Smooth muscle cell (in vitro differentiated cells): ENCODE measurements around the gene CWC25. TPM values are rescaled to one million over a fixed set of nuclear protein-coding genes. Genes with fewer than 3 reads are reported as not detected.
"Not testable (repeated sequence)": the region's sequence is repeated elsewhere in the genome, so short reads cannot be mapped to it uniquely, and the experiment has no call there.

Experiments
- DNase-seq: peaks from one replicate; lab custom pipeline; 2025; ENCODE audit not compliant: unreplicated experiment; lab: John Stamatoyannopoulos, UW
- H2AFZ ChIP-seq: fragments of 200-600 bp; sonication (generic); 2 replicates; pipeline ENCODE4 v1.6.0; 2016; ENCODE audit warnings: antibody characterized with exemption, low read depth, mild to moderate bottlenecking
- H3F3A ChIP-seq: fragments of 200-600 bp; sonication (generic); 2 replicates; pipeline ENCODE4 v1.6.0; 2017; ENCODE audit warnings: antibody characterized with exemption, low read depth
- H3K27ac ChIP-seq: fragments of 200-600 bp; sonication (generic); 2 replicates; pipeline ENCODE4 v1.5.1; 2016; ENCODE audit warnings: low read depth, mild to moderate bottlenecking
- H3K27me3 ChIP-seq: fragments of 200-600 bp; sonication (generic); 2 replicates; pipeline ENCODE4 v1.6.1; 2016; ENCODE audit warnings: low read depth, mild to moderate bottlenecking
- H3K36me3 ChIP-seq: fragments of 200-600 bp; sonication (generic); 2 replicates; pipeline ENCODE4 v1.5.1; 2016; ENCODE audit warnings: low read depth
- H3K4me1 ChIP-seq: fragments of 200-600 bp; sonication (generic); 2 replicates; pipeline ENCODE4 v1.5.1; 2016; ENCODE audit warnings: low read depth
- H3K4me2 ChIP-seq: fragments of 200-600 bp; sonication (generic); 2 replicates; pipeline ENCODE4 v1.6.0; 2016; ENCODE audit warnings: mild to moderate bottlenecking
- H3K4me3 ChIP-seq: fragments of 200-600 bp; sonication (generic); 2 replicates; pipeline ENCODE4 v1.5.1; 2016; ENCODE audit warnings: mild to moderate bottlenecking
- H3K79me2 ChIP-seq: fragments of 200-600 bp; sonication (generic); 2 replicates; pipeline ENCODE4 v1.6.0; 2016; ENCODE audit warnings: low read depth, mild to moderate bottlenecking
- H3K9ac ChIP-seq: fragments of 200-600 bp; sonication (generic); 2 replicates; pipeline ENCODE4 v1.6.0; 2016; ENCODE audit warnings: low read depth
- H3K9me3 ChIP-seq: fragments of 200-600 bp; sonication (generic); replicated peaks from 2 replicates; pipeline ENCODE4 v1.5.1; 2016; ENCODE audit warnings: low read depth
- H4K20me1 ChIP-seq: fragments of 200-600 bp; sonication (generic); 2 replicates; pipeline ENCODE4 v1.6.0; 2016; ENCODE audit warnings: low read depth
- CTCF ChIP-seq: fragments of 200-600 bp; sonication (generic); IDR thresholded peaks from 2 replicates; pipeline ENCODE4 v1.5.1; 2017; ENCODE audit warnings: borderline replicate concordance, mild to moderate bottlenecking, antibody characterized with exemption; ENCODE audit not compliant: insufficient read depth, poor library complexity, severe bottlenecking
- WGBS: methylation state at CpG from one replicate; pipeline ENCODE4 v1.1.7; 2016; ENCODE audit warnings: low lambda C conversion rate; 5-methylcytosine and 5-hydroxymethylcytosine counted together
- polyA plus RNA-seq: library from polyadenylated mRNA; unstranded; fragments of >200 nt; fragmentation: Nextera tagmentation; extraction: Ambion mirVana; gene quantifications from 2 replicates; pipeline ENCODE4 v1.2.1, GENCODE V29; 2016
- total RNA-seq: library from RNA; depleted of rRNA; stranded (reverse); fragments of >200 nt; gene quantifications from 2 replicates; pipeline ENCODE4 v1.2.3, GENCODE V29; 2014

CWC25 gene
- total and polyA plus RNA-seq, 2 experiments from 2014 or later, result 9.2 to 11.0 TPM

GRCh38 chr17:38857271-38857670 is 32.1 kb upstream of the CWC25 start:
- 69% methylated on average over 5 of the region's 5 CpGs for WGBS
- Histone ChIP-seq H3K4me3 (no peak overlapping the region), H3K9me3 (no peaks in the 10 kb centered on the region), H3K4me2 (no peak overlapping the region), H3K27me3 (no peaks in the 10 kb centered on the region), H4K20me1 (peaks cover 9% of the 10 kb centered on the region), H2AFZ (no peak overlapping the region), H3K79me2 (peaks cover 13% of the 10 kb centered on the region), H3F3A (peaks cover 4% of the 10 kb centered on the region), H3K36me3 (no peaks in the 10 kb centered on the region), H3K9ac (no peak overlapping the region), H3K4me1 (peaks cover 6% of the 10 kb centered on the region), H3K27ac (no peak overlapping the region)
- DNase-seq, result no peak
- no peak for TF ChIP-seq CTCF

- not testable (repeated sequence) for H3K4me3 ChIP-seq, H3K9me3 ChIP-seq, H3K4me2 ChIP-seq, DNase-seq, H3K36me3 ChIP-seq, H3K9ac ChIP-seq, H3K27me3 ChIP-seq, H3K27ac ChIP-seq
- H2AFZ ChIP-seq, result peak overlapping the region; percentile 38
- 90% methylated on average over 28 of the region's 28 CpGs for WGBS
- peaks cover 16% of the 10 kb centered on the region for H3F3A ChIP-seq
- H4K20me1 ChIP-seq, result peaks cover 30% of the 10 kb centered on the region
- H3K79me2 ChIP-seq, result peaks cover 33% of the 10 kb centered on the region
- peaks cover 22% of the 10 kb centered on the region for H3K4me1 ChIP-seq
These were observed 30.1 kb upstream of the CWC25 start for GRCh38 chr17:38855101-38855714.

GRCh38 chr17:38853292-38854219 is 28.4 kb upstream of the CWC25 start, which contains the start of gene RPL23:
RPL23 (minus strand) TSS chr17:38853721; CDS start chr17:38853710, 11 bp downstream.
- Histone ChIP-seq H2AFZ (peak within 1 kb of the TSS; percentile 88), H3K4me3 (peak within 1 kb of the TSS; percentile 83), H3K79me2 (peaks cover 36% of the 10 kb centered on the region), H3K9me3 (no peaks in the 10 kb centered on the region), H3K4me1 (peaks cover 22% of the 10 kb centered on the region), H3F3A (peaks cover 25% of the 10 kb centered on the region), H3K9ac (peak within 1 kb of the TSS; percentile 97), H3K27me3 (no peaks in the 10 kb centered on the region), H3K27ac (peak within 1 kb of the TSS; percentile 98), H3K4me2 (peak within 1 kb of the TSS; percentile 100), H4K20me1 (peaks cover 47% of the 10 kb centered on the region), H3K36me3 (peaks cover 4% of the 10 kb centered on the region)
- under 1% methylated on average over 48 of the region's 48 CpGs for WGBS
- DNase-seq, result peak; percentile 85
- no peak for TF ChIP-seq CTCF

GRCh38 chr17:38852771-38853291 is 27.7 kb upstream of the CWC25 start:
- H2AFZ ChIP-seq, result peak overlapping the region; percentile 88
- peak overlapping the region; percentile 83 for H3K4me3 ChIP-seq
- H3K27ac ChIP-seq, result peak overlapping the region; percentile 98
- peak overlapping the region; percentile 97 for H3K9ac ChIP-seq
- H3K4me2 ChIP-seq, result peak overlapping the region; percentile 100
- peaks cover 54% of the 10 kb centered on the region for H4K20me1 ChIP-seq
- peaks cover 22% of the 10 kb centered on the region for H3K4me1 ChIP-seq
- peaks cover 36% of the 10 kb centered on the region for H3K79me2 ChIP-seq
- no peaks in the 10 kb centered on the region for H3K27me3 ChIP-seq
- under 1% methylated on average over 19 of the region's 19 CpGs for WGBS
- no peak for TF ChIP-seq CTCF
- no peaks in the 10 kb centered on the region for H3K9me3 ChIP-seq
- H3F3A ChIP-seq, result peaks cover 32% of the 10 kb centered on the region
- peaks cover 7% of the 10 kb centered on the region for H3K36me3 ChIP-seq
- DNase-seq, result no peak
